ENCODE results near the gene FNDC5. TPM values are rescaled to one million over a fixed set of nuclear protein-coding genes. Genes with fewer than 3 reads are reported as not detected.

The FNDC5 gene
- total RNA-seq, 1 donor from 2014 or later = 5.4 TPM

GRCh38 chr1:32886004-32886827, 15.5 kb upstream of the FNDC5 start, which contains the start of gene HPCA:
Gene HPCA, plus strand, starts transcription at chr1:32886491. Its CDS starts 2,408 bp downstream, at chr1:32888899.
- peak; percentile 78 for ATAC-seq
- no peak for DNase-seq (ENCODE audit: low spot score)

GRCh38 chr1:32885676-32886003, 14.9 kb upstream of the FNDC5 start:
- DNase-seq (ENCODE audit: low spot score) (no peak), ATAC-seq (no peak)

GRCh38 chr1:32884726-32885125, 14.0 kb upstream of the FNDC5 start:
- DNase-seq (ENCODE audit: low spot score) (no peak), ATAC-seq (no peak)

GRCh38 chr1:32884032-32884372, 13.3 kb upstream of the FNDC5 start:
- no peak for ATAC-seq
- DNase-seq (ENCODE audit: low spot score) = no peak

GRCh38 chr1:32883338-32884031, 12.8 kb upstream of the FNDC5 start:
- DNase-seq (ENCODE audit: low spot score) (no peak), ATAC-seq (no peak)

GRCh38 chr1:32881871-32882850, 11.4 kb upstream of the FNDC5 start:
- no peak for DNase-seq (ENCODE audit: low spot score)
- ATAC-seq = no peak

- no peak for ATAC-seq
- DNase-seq (ENCODE audit: low spot score) = no peak
Observed at GRCh38 chr1:32881291-32881690, 10.6 kb upstream of the FNDC5 start.

GRCh38 chr1:32878637-32879041, 7.9 kb upstream of the FNDC5 start:
- ATAC-seq = no peak
- DNase-seq (ENCODE audit: low spot score) = no peak

- no peak for DNase-seq (ENCODE audit: low spot score)
- ATAC-seq = peak; percentile 27
Observed at GRCh38 chr1:32878183-32878582, 7.5 kb upstream of the FNDC5 start.

- DNase-seq (ENCODE audit: low spot score) = peak; percentile 76
- ATAC-seq = peak; percentile 69
Observed at GRCh38 chr1:32877211-32878110, 6.7 kb upstream of the FNDC5 start.

- DNase-seq (ENCODE audit: low spot score) (peak; percentile 68), ATAC-seq (peak; percentile 86)
Observed at GRCh38 chr1:32876341-32877210, 5.9 kb upstream of the FNDC5 start.

GRCh38 chr1:32874860-32875752, 4.4 kb upstream of the FNDC5 start:
- no peak for DNase-seq (ENCODE audit: low spot score)
- no peak for ATAC-seq

- peak; percentile 38 for DNase-seq (ENCODE audit: low spot score)
Observed at GRCh38 chr1:32873484-32873883, 2.8 kb upstream of the FNDC5 start.

GRCh38 chr1:32872192-32872460, 1.4 kb upstream of the FNDC5 start:
- DNase-seq (ENCODE audit: low spot score) = no peak
- ATAC-seq = no peak

More at GRCh38 chr1:32873484-32873883, 2.8 kb upstream of the FNDC5 start:
- no peak for ATAC-seq

GRCh38 chr1:32871364-32872191, 866 bp upstream of the FNDC5 start:
- ATAC-seq = no peak
- peak; percentile 40 for DNase-seq (ENCODE audit: low spot score)

GRCh38 chr1:32869923-32870614, 643 bp downstream of the FNDC5 start:
- peak; percentile 40 for DNase-seq (ENCODE audit: low spot score)
- ATAC-seq = peak; percentile 22
